ENCODE results near the gene FHIT. TPM values are rescaled to one million over a fixed set of nuclear protein-coding genes. Genes with fewer than 3 reads are reported as not detected.

The FHIT gene
- total RNA-seq, 2 experiments from 2014 or later, result 86.0 to 90.6 TPM

DNA sequence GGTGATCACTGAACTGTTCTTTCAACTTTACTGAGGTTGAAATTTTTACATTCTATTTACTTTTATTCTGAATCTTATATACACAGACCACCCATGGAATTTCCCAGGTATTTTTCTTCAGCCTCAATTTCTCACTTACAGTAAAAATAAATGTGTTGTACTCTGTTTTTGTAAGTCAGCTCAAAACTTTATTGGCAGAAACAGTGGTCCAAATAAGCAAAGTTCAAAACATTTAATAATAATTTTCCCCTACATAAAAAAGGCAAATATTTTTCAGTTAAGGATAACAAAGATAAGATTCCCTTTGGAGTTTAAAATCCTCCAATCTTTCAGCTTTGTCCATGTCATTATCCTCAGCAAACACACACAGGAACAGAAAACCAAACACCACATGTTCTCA lies 738.0 kb downstream of the FHIT start:
- H3K4me3 Mint-ChIP-seq, result no peak overlapping the region
- Histone ChIP-seq H3K36me3 (ENCODE audit: insufficient read depth, low read length) (no peaks in the 10 kb centered on the region), H3K4me3 (ENCODE audit: low read length) (no peak overlapping the region), H3K4me1 (ENCODE audit: insufficient read depth, low read length) (no peaks in the 10 kb centered on the region), H3K27me3 (ENCODE audit: control insufficient read depth in 1 of 2, insufficient read depth in 2 of 2, low read length in 2 of 2) (no peaks in the 10 kb centered on the region), H3K9me3 (ENCODE audit: control insufficient read depth in 1 of 2, insufficient read depth in 1 of 2, low read length in 2 of 2) (no peaks in the 10 kb centered on the region), H3K27ac (ENCODE audit: low read depth in 1 of 2, low read length in 2 of 2) (no peak overlapping the region)
- H3K4me1 Mint-ChIP-seq (ENCODE audit: low read depth), result peaks cover 12% of the 10 kb centered on the region
- POLR2A ChIA-PET, result no interaction called here
- no peaks in the 10 kb centered on the region for H3K36me3 Mint-ChIP-seq (ENCODE audit: low read depth)
- H3K9me3 Mint-ChIP-seq, result no peaks in the 10 kb centered on the region
- no peaks in the 10 kb centered on the region for H3K27me3 Mint-ChIP-seq
- intact Hi-C loops (cut with DNase I, micrococcal nuclease), result no loop called here
- TF ChIP-seq, protein P1, sequence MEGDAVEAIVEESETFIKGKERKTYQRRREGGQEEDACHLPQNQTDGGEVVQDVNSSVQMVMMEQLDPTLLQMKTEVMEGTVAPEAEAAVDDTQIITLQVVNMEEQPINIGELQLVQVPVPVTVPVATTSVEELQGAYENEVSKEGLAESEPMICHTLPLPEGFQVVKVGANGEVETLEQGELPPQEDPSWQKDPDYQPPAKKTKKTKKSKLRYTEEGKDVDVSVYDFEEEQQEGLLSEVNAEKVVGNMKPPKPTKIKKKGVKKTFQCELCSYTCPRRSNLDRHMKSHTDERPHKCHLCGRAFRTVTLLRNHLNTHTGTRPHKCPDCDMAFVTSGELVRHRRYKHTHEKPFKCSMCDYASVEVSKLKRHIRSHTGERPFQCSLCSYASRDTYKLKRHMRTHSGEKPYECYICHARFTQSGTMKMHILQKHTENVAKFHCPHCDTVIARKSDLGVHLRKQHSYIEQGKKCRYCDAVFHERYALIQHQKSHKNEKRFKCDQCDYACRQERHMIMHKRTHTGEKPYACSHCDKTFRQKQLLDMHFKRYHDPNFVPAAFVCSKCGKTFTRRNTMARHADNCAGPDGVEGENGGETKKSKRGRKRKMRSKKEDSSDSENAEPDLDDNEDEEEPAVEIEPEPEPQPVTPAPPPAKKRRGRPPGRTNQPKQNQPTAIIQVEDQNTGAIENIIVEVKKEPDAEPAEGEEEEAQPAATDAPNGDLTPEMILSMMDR (IDR thresholded peaks at IDR 0.05), result no peak
- no peak for ATAC-seq (ENCODE audit: poor library complexity)
- CTCF ChIA-PET, result no interaction called here
- no peak for DNase-seq
- H3K27ac Mint-ChIP-seq, result no peak overlapping the region

GRCh38 chr3:60512506-60512905 lies 738.7 kb downstream of the FHIT start:
- H3K9me3 Mint-ChIP-seq, result peaks cover 2% of the 10 kb centered on the region
- intact Hi-C loops (cut with DNase I, micrococcal nuclease), result no loop called here
- no peaks in the 10 kb centered on the region for H3K27me3 Mint-ChIP-seq
- H3K27ac ChIP-seq (ENCODE audit: low read depth in 1 of 2, low read length in 2 of 2), result no peak overlapping the region
- POLR2A ChIA-PET, result no interaction called here
- H3K36me3 Mint-ChIP-seq (ENCODE audit: low read depth), result no peaks in the 10 kb centered on the region
- H3K27ac Mint-ChIP-seq, result no peak overlapping the region
- H3K4me1 ChIP-seq (ENCODE audit: insufficient read depth, low read length), result no peaks in the 10 kb centered on the region
- H3K27me3 ChIP-seq (ENCODE audit: control insufficient read depth in 1 of 2, insufficient read depth in 2 of 2, low read length in 2 of 2), result no peaks in the 10 kb centered on the region
- DNase-seq (no peak), ATAC-seq (ENCODE audit: poor library complexity) (no peak)
- peaks cover 12% of the 10 kb centered on the region for H3K4me1 Mint-ChIP-seq (ENCODE audit: low read depth)
- H3K9me3 ChIP-seq (ENCODE audit: control insufficient read depth in 1 of 2, insufficient read depth in 1 of 2, low read length in 2 of 2), result no peaks in the 10 kb centered on the region
- H3K4me3 ChIP-seq (ENCODE audit: low read length), result no peak overlapping the region
- TF ChIP-seq, protein P1 (IDR thresholded peaks at IDR 0.05), result no peak
- H3K4me3 Mint-ChIP-seq, result no peak overlapping the region
- CTCF ChIA-PET, result no interaction called here
- H3K36me3 ChIP-seq (ENCODE audit: insufficient read depth, low read length), result no peaks in the 10 kb centered on the region

DNA sequence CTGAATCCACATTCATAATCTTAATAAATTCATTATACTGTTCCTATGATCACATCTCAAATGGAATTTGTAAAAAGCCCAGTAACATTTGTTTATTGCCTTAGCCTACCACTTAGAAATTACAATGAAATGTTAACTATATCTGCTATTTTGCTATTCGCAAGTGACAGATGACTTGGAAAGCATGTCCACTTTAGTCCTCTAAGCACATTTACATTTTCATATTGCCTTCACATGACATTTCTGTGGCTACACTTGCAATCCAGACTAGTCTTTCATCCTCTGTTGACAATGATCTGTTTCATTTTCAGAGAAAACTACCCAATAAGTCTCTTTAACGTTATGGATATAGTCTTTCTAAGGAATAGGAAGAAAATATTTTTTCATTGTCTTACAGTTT lies 741.8 kb downstream of the FHIT start:
- TF ChIP-seq, protein P1 (IDR thresholded peaks at IDR 0.05), result no peak
- Mint-ChIP-seq H3K4me3 (no peak overlapping the region), H3K27me3 (no peaks in the 10 kb centered on the region), H3K9me3 (peaks cover 6% of the 10 kb centered on the region), H3K27ac (no peak overlapping the region), H3K4me1 (ENCODE audit: low read depth) (no peaks in the 10 kb centered on the region), H3K36me3 (ENCODE audit: low read depth) (no peaks in the 10 kb centered on the region)
- Histone ChIP-seq H3K36me3 (ENCODE audit: insufficient read depth, low read length) (no peaks in the 10 kb centered on the region), H3K27me3 (ENCODE audit: control insufficient read depth in 1 of 2, insufficient read depth in 2 of 2, low read length in 2 of 2) (no peaks in the 10 kb centered on the region), H3K9me3 (ENCODE audit: control insufficient read depth in 1 of 2, insufficient read depth in 1 of 2, low read length in 2 of 2) (no peaks in the 10 kb centered on the region), H3K27ac (ENCODE audit: low read depth in 1 of 2, low read length in 2 of 2) (no peak overlapping the region), H3K4me3 (ENCODE audit: low read length) (no peak overlapping the region), H3K4me1 (ENCODE audit: insufficient read depth, low read length) (no peaks in the 10 kb centered on the region)
- ATAC-seq (ENCODE audit: poor library complexity) (no peak), DNase-seq (no peak)
- intact Hi-C loops (cut with DNase I, micrococcal nuclease), result no loop called here
- ChIA-PET CTCF (no interaction called here), POLR2A (no interaction called here)

All from CD4-positive, alpha-beta T cell (primary cell).